ENCODE measurements around the gene FBXW7. TPM values are rescaled to one million over a fixed set of nuclear protein-coding genes. Genes with fewer than 3 reads are reported as not detected.
"Not testable (repeated sequence)": the region's sequence is repeated elsewhere in the genome, so short reads cannot be mapped to it uniquely, and the experiment has no call there.

FBXW7 gene
- total RNA-seq, 2 donors from 2014 or later, result 39.9 to 49.4 TPM

DNA sequence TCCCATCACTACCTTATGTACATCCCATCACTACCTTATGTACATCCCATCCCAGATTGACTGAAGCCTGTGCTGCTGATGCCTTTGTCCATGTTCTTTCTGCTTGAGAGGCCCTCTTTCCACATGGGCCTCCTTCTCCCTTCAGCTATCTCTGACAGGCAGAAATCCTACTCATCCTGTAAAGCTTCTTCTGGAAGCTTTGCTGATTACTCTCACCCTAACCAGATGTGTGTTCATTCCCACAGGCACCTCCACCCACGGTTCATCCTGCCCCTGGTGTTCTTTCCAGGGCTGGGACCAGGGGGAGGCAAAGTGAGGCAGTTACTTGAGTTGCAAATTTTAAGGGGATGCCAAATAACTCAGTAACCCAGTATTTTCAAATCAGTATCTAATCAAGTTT lies 22.5 kb upstream of the FBXW7 start:
- no peaks in the 10 kb centered on the region for H3K4me1 ChIP-seq
- no peak overlapping the region for H3K27ac ChIP-seq
- no peak for DNase-seq (ENCODE audit: low spot score)
- no peaks in the 10 kb centered on the region for H3K9me3 ChIP-seq
- H3K27me3 ChIP-seq, result no peaks in the 10 kb centered on the region
- H3K4me3 ChIP-seq, result no peak overlapping the region
- H3K36me3 ChIP-seq, result no peaks in the 10 kb centered on the region
- TF ChIP-seq, protein P1, sequence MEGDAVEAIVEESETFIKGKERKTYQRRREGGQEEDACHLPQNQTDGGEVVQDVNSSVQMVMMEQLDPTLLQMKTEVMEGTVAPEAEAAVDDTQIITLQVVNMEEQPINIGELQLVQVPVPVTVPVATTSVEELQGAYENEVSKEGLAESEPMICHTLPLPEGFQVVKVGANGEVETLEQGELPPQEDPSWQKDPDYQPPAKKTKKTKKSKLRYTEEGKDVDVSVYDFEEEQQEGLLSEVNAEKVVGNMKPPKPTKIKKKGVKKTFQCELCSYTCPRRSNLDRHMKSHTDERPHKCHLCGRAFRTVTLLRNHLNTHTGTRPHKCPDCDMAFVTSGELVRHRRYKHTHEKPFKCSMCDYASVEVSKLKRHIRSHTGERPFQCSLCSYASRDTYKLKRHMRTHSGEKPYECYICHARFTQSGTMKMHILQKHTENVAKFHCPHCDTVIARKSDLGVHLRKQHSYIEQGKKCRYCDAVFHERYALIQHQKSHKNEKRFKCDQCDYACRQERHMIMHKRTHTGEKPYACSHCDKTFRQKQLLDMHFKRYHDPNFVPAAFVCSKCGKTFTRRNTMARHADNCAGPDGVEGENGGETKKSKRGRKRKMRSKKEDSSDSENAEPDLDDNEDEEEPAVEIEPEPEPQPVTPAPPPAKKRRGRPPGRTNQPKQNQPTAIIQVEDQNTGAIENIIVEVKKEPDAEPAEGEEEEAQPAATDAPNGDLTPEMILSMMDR (IDR thresholded peaks at IDR 0.05), result no peak

DNA sequence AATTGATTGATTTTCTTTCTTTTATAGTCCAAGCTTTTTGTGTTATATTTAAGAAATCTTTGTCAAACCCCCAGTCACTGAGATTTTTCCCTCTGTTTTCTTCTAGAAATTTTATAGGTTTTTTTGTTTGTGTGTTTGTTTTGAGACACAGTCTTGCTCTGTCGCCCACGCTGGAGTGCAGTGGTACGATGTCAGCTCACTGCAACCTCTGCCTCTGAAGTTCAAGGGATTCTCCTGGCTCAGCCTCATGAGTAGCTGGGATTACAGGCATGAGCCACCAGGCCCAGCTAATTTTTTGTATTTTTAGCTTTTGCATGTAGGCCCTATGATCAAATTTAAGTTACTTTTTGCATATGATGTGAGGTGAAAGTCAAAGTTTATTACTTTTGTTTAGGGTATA lies 20.9 kb upstream of the FBXW7 start:
- Histone ChIP-seq H3K27me3 (no peaks in the 10 kb centered on the region), H3K4me3 (no peak overlapping the region), H3K4me1 (no peaks in the 10 kb centered on the region), H3K36me3 (no peaks in the 10 kb centered on the region), H3K9me3 (no peaks in the 10 kb centered on the region), H3K27ac (no peak overlapping the region)
- no peak for DNase-seq (ENCODE audit: low spot score)
- TF ChIP-seq, protein P1 (IDR thresholded peaks at IDR 0.05), result no peak

DNA sequence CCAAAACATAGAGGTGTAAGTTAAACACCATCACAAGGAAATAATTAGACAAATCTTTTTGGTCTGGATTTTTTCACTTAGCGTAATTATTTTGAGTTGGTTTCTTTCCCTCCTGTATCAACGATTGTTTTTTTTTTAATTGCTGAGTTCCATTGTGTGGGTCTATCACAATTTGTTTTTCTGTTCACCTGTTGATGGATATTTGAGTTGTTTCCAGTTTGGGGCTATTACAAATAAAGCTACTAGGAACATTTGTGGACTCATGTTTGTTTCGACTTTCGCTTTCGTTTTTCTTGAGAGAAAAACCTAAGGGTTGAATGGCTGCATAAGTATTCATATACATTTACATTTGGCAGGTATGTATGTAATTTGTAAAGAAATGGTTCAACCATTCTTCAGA lies 20.4 kb upstream of the FBXW7 start:
- no peak for DNase-seq (ENCODE audit: low spot score)
- Histone ChIP-seq H3K27me3 (no peaks in the 10 kb centered on the region), H3K4me1 (no peaks in the 10 kb centered on the region), H3K9me3 (no peaks in the 10 kb centered on the region), H3K36me3 (no peaks in the 10 kb centered on the region), H3K4me3 (no peak overlapping the region), H3K27ac (no peak overlapping the region)
- TF ChIP-seq, protein P1 (IDR thresholded peaks at IDR 0.05), result no peak

DNA sequence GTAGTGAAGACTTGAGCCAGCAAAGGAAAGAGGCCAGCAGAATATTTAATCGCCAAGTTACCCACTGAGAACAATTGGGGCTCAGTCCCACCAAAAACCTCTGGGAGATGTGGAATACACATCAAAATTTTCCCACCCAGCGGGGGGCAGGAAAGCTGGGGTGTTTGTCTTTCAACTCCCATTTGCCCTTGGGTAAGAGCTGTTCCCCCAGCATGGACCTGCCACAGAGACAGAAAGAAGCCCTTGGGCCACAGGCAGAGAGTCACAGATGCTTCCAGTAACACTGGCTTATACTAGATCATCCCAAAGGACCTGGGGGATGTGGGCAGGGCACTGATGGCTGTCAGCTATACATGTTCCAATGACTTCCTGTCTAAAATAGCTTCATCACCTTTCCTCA lies 18.9 kb upstream of the FBXW7 start:
- TF ChIP-seq, protein P1 (IDR thresholded peaks at IDR 0.05), result no peak
- Histone ChIP-seq H3K36me3 (no peaks in the 10 kb centered on the region), H3K27me3 (no peaks in the 10 kb centered on the region), H3K9me3 (no peaks in the 10 kb centered on the region), H3K27ac (no peak overlapping the region), H3K4me1 (no peaks in the 10 kb centered on the region), H3K4me3 (no peak overlapping the region)
- DNase-seq (ENCODE audit: low spot score), result no peak

DNA sequence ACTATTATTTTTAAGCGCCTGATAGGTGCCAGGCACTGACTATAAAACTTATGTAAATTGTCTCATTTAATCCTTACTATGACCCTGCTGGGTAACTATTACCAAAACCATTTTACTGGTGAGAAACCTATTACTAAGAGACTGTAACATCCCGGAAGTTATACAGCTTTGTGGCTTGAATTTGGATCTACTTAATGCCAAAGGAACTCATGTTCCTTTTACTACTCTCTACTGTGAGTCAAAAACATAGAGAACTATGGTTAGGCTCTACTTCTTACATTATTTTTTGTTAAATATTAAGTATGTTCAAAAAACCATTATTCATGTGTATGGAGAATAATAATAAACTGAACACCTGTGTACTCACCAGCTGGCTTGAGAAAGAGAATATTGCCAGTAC lies 14.8 kb upstream of the FBXW7 start:
- not testable (repeated sequence) for DNase-seq (ENCODE audit: low spot score); H3K4me1 ChIP-seq; H3K9me3 ChIP-seq; H3K36me3 ChIP-seq; H3K27ac ChIP-seq; H3K27me3 ChIP-seq; H3K4me3 ChIP-seq

DNA sequence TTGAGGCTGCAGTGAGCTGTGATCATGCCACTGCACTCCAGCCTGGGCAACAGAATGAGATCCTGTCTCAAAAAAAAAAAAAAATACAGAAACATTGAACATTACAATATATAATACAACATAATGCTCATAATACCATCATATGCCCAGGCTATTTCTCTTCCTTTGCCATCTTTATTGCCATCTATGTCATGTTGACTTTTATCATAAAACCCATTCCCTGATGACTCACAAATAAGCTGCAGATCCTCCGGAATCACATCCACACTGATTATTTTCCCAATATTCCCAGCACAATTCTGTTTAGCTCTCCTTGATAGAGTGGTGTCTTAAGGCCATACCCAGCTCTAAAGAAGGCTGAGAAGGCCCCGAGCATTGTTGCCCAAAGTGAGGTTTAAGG lies 9.2 kb upstream of the FBXW7 start:
- Histone ChIP-seq H3K4me3 (no peak overlapping the region), H3K27ac (no peak overlapping the region), H3K4me1 (no peaks in the 10 kb centered on the region), H3K9me3 (no peaks in the 10 kb centered on the region), H3K36me3 (no peaks in the 10 kb centered on the region), H3K27me3 (no peaks in the 10 kb centered on the region)
- no peak for DNase-seq (ENCODE audit: low spot score)
- TF ChIP-seq, protein P1 (IDR thresholded peaks at IDR 0.05), result no peak

DNA sequence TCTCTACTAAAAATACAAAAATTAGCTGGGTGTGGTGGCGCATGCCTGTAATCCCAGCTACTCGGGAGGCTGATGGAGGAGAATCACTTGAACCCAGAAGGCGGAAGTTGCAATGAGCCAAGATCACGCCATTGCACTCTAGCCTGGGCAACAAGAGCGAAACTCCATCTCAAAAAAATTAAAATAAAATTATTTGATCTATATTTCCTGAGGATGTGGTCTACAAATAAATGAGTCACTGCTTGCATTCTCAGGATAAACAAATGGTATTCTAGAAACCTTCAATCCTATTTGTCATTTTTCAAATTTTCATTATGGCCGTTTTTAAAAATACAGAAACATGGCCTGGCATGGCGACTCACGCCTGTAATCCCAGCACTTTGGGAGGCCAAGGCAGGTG lies 8.6 kb upstream of the FBXW7 start:
- not testable (repeated sequence) for H3K27me3 ChIP-seq; H3K4me1 ChIP-seq; H3K27ac ChIP-seq; H3K9me3 ChIP-seq; H3K36me3 ChIP-seq; DNase-seq (ENCODE audit: low spot score); H3K4me3 ChIP-seq
